HepG2 (cell line): ENCODE results near the gene MCRIP2. TPM values are rescaled to one million over a fixed set of nuclear protein-coding genes. Genes with fewer than 3 reads are reported as not detected.

Source experiments
- ATAC-seq: fragments of 200-7000 bp; cut with Tn5 transposase; 3 replicates; pipeline ENCODE4 v1.9.1; 2020; ENCODE audit warnings: mild to moderate bottlenecking, moderate library complexity
- BruUV-seq: library from RNA; stranded (reverse); fragments of 400-500 nt; replicated peaks from 2 replicates; lab custom pipeline; 2021; lab: Mats Ljungman, UMichigan
- CTCF ChIA-PET: fragments of 300-600 bp; formaldehyde crosslinking; extraction: SDS; loops from one replicate; lab custom pipeline; 2021; ENCODE audit warnings: low total read pairs, inconsistent platforms, low intra/inter-chr PET ratio; lab: Yijun Ruan, JAX
- POLR2A ChIA-PET: fragments of 350-600 bp; sonication (Branson Sonifier 250); formaldehyde crosslinking; loops from one replicate; lab custom pipeline; 2020; ENCODE audit warnings: antibody characterized with exemption, inconsistent platforms; lab: Yijun Ruan, JAX
- DNase-seq: peaks from one replicate; pipeline ENCODE4 v3.0.0-alpha.2; 2015; ENCODE audit warnings: low spot score
- FAIRE-seq: peaks from 3 replicates; lab custom pipeline; 2011; peaks lifted over from hg19 to GRCh38; lab: Jason Lieb, UNC
- H2AFZ ChIP-seq: one replicate; pipeline ENCODE4 v1.6.1; 2011; ENCODE audit warnings: low read length, inconsistent platforms
- H3K27ac ChIP-seq: fragments of 300-600 bp; 3 replicates; pipeline ENCODE4 v1.8.0; 2011; ENCODE audit warnings: mixed run types, mild to moderate bottlenecking, mixed read lengths, low read length, inconsistent platforms; ENCODE audit not compliant: insufficient read depth; ENCODE audit errors: extremely low read length
- H3K27me3 ChIP-seq, 2 experiments: fragments of 200-600 bp in 1 of 2; 2 replicates in 1 of 2; 3 replicates in 1 of 2; pipeline versions ENCODE4 v1.6.0 to v1.8.0; 2011; ENCODE audit warnings: low read length in 2 of 2, mild to moderate bottlenecking in 2 of 2, moderate library complexity in 2 of 2, inconsistent platforms in 1 of 2; ENCODE audit not compliant: insufficient read depth in 2 of 2, control insufficient read depth in 1 of 2
- H3K36me3 ChIP-seq, 2 experiments: fragments of 200-600 bp in 1 of 2; replicated peaks in 1 of 2; 2 replicates in 1 of 2; 3 replicates in 1 of 2; pipeline versions ENCODE4 v1.5.1 to v1.8.0; 2011; ENCODE audit warnings: low read length in 2 of 2, inconsistent platforms in 1 of 2; ENCODE audit not compliant: insufficient read depth in 2 of 2, control insufficient read depth in 1 of 2
- H3K4me1 ChIP-seq: 2 replicates; pipeline ENCODE4 v1.5.1; 2012; ENCODE audit warnings: low read length, inconsistent platforms; ENCODE audit not compliant: insufficient read depth
- H3K4me2 ChIP-seq: 2 replicates; pipeline ENCODE4 v1.6.0; 2011; ENCODE audit warnings: low read depth, low read length, inconsistent platforms
- H3K4me3 ChIP-seq, 3 experiments: fragments of 200-600 bp in 1 of 3; sonication (generic), shearing (Covaris generic) in 1 of 3; replicated peaks in 1 of 3; 2 replicates each; pipeline ENCODE4 v1.5.1; 2011 to 2016; ENCODE audit warnings: low read length in 3 of 3, inconsistent platforms in 2 of 3, low read depth in 2 of 3, mild to moderate bottlenecking in 2 of 3, control low read depth in 1 of 3, mixed read lengths in 1 of 3; ENCODE audit not compliant: insufficient read depth in 1 of 3
- H3K79me2 ChIP-seq: one replicate; pipeline ENCODE4 v1.6.1; 2011; ENCODE audit warnings: low read length, inconsistent platforms; ENCODE audit not compliant: insufficient read depth
- H3K9ac ChIP-seq: 2 replicates; pipeline ENCODE4 v1.6.0; 2011; ENCODE audit warnings: mild to moderate bottlenecking, low read depth, low read length, inconsistent platforms; ENCODE audit not compliant: insufficient read depth
- H3K9me3 ChIP-seq: 2 replicates; pipeline ENCODE4 v1.5.1; 2012; ENCODE audit warnings: mild to moderate bottlenecking, low read length
- H4K20me1 ChIP-seq: 2 replicates; pipeline ENCODE4 v1.6.0; 2011; ENCODE audit warnings: inconsistent platforms, mild to moderate bottlenecking, low read length, moderate library complexity; ENCODE audit not compliant: insufficient read depth
- AGO2 ChIP-seq: fragments of 200-400 bp; formaldehyde crosslinking; optimal IDR thresholded peaks from 2 replicates; pipeline ENCODE3; 2017; ENCODE audit warnings: mild to moderate bottlenecking, low read depth, low read length, moderate library complexity
- PHF20 ChIP-seq: sonication (generic); formaldehyde crosslinking; IDR thresholded peaks from 2 replicates; pipeline ENCODE4 v1.5.0; 2020; ENCODE audit warnings: mild to moderate bottlenecking, missing genetic modification reagents
- RBFOX2 ChIP-seq: fragments of 200-400 bp; formaldehyde crosslinking; IDR thresholded peaks from 2 replicates; pipeline ENCODE4 v1.6.1; 2017; ENCODE audit warnings: low read depth, mild to moderate bottlenecking, low read length
- ZNF768 ChIP-seq: sonication (generic); formaldehyde crosslinking; IDR thresholded peaks from 2 replicates; pipeline ENCODE4 v1.4.0; 2020; ENCODE audit warnings: missing genetic modification reagents
- WGBS: methylation state at CpG from one replicate; pipeline ENCODE4 v1.1.6; 2017; ENCODE audit warnings: low lambda C conversion rate; 5-methylcytosine and 5-hydroxymethylcytosine counted together
- in situ Hi-C: cut with HindIII; loops from 2 replicates; pipeline ENCODE4 v1.10.0; 2017; ENCODE audit warnings: low pct_unique_long_range_greater_than_20kb; ENCODE audit not compliant: extremely low pct_ligation_motif_present
- intact Hi-C: fragments of 100-400 bp; cut with micrococcal nuclease; formaldehyde crosslinking; loops from one replicate; pipeline ENCODE4 v1.10.0; 2022; ENCODE audit not compliant: unreplicated experiment
- polyA plus RNA-seq, 8 experiments: library from polyadenylated mRNA; depleted of rRNA in 3 of 8; stranded (reverse) in 7 of 8; unstranded in 1 of 8; fragments of >200 nt; fragmentation: Illumina TruSeq in 4 of 8; extraction: Trizol in 4 of 8; gene quantifications; 2 replicates each; pipeline versions ENCODE4 v1.2.1 to v1.2.3, GENCODE V29; 2011 to 2016; ENCODE audit warnings: low read depth in 4 of 8, missing spikeins in 1 of 8, mixed read lengths in 1 of 8; ENCODE audit not compliant: insufficient read depth in 1 of 8
- total RNA-seq, 5 experiments: library from RNA; depleted of rRNA; stranded (reverse); fragments of >200 nt; fragmentation: Illumina TruSeq; extraction: Trizol; gene quantifications; 2 replicates each; pipeline ENCODE4 v1.2.3, GENCODE V29; 2016; ENCODE audit warnings: low read depth in 1 of 5
- TF ChIP-seq, protein P1 (sequence below): sonication (generic); formaldehyde crosslinking; conservative IDR thresholded peaks from 2 replicates; pipeline ENCODE4 v1.4.0; 2020; ENCODE audit warnings: mild to moderate bottlenecking, missing genetic modification reagents, moderate library complexity
- TF ChIP-seq, protein P2 (sequence below): sonication (generic); formaldehyde crosslinking; IDR thresholded peaks from 2 replicates; pipeline ENCODE4 v1.5.0; 2020; ENCODE audit warnings: missing genetic modification reagents

Gene MCRIP2
- total and polyA plus RNA-seq, 2 of the 13 experiments (the other 11 are each of a cell fraction or from before 2014, with no cell fraction given) = 39.6 to 76.7 TPM

DNA sequence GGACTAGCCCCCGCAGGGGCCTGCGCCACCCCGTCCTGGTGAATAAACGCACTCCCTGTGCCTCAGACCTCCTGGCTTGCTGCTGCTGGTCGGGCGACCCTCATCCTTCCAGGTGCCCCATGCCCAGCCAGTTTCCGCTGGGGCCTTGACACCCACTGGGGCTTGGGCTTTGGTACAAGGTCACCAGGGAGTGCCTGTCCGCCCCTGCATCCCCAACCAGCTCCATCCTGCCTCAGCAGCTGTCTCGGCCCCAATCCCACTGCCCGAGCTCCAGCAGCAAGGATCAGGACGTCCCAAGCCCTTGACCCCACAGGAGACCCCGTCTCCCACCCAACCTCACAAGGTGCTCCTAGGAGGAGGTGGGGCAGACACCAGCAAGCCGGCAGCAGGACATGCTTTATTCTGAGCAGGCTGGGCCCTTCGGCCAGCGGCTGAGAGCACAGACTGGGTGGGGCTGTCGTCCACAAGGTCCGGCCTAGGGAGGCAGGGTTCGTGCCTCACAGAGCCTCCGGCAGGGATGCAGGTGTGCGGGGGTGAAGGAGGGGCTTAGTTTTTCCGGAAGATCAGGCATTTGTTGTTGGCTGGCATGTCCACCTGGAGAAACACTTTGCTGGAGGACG is 7.5 kb upstream of the MCRIP2 start:
- H3K79me2 ChIP-seq = peaks cover 6% of the 10 kb centered on the region
- H3K4me2 ChIP-seq = no peak overlapping the region
- no peaks in the 10 kb centered on the region for H3K9me3 ChIP-seq
- H2AFZ ChIP-seq = no peak overlapping the region
- peaks cover 38% of the 10 kb centered on the region for H3K4me1 ChIP-seq
- in situ Hi-C loops = no loop called here
- TF ChIP-seq AGO2 (peak; percentile 64), RBFOX2 (peak; percentile 38; the same call in 1 of the 2 replicates), PHF20 (CRISPR knock-in tag) (no peak), ZNF768 (CRISPR knock-in tag) (no peak)
- TF ChIP-seq, protein P1, sequence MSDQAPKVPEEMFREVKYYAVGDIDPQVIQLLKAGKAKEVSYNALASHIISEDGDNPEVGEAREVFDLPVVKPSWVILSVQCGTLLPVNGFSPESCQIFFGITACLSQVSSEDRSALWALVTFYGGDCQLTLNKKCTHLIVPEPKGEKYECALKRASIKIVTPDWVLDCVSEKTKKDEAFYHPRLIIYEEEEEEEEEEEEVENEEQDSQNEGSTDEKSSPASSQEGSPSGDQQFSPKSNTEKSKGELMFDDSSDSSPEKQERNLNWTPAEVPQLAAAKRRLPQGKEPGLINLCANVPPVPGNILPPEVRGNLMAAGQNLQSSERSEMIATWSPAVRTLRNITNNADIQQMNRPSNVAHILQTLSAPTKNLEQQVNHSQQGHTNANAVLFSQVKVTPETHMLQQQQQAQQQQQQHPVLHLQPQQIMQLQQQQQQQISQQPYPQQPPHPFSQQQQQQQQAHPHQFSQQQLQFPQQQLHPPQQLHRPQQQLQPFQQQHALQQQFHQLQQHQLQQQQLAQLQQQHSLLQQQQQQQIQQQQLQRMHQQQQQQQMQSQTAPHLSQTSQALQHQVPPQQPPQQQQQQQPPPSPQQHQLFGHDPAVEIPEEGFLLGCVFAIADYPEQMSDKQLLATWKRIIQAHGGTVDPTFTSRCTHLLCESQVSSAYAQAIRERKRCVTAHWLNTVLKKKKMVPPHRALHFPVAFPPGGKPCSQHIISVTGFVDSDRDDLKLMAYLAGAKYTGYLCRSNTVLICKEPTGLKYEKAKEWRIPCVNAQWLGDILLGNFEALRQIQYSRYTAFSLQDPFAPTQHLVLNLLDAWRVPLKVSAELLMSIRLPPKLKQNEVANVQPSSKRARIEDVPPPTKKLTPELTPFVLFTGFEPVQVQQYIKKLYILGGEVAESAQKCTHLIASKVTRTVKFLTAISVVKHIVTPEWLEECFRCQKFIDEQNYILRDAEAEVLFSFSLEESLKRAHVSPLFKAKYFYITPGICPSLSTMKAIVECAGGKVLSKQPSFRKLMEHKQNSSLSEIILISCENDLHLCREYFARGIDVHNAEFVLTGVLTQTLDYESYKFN = no peak
- TF ChIP-seq, protein P2, sequence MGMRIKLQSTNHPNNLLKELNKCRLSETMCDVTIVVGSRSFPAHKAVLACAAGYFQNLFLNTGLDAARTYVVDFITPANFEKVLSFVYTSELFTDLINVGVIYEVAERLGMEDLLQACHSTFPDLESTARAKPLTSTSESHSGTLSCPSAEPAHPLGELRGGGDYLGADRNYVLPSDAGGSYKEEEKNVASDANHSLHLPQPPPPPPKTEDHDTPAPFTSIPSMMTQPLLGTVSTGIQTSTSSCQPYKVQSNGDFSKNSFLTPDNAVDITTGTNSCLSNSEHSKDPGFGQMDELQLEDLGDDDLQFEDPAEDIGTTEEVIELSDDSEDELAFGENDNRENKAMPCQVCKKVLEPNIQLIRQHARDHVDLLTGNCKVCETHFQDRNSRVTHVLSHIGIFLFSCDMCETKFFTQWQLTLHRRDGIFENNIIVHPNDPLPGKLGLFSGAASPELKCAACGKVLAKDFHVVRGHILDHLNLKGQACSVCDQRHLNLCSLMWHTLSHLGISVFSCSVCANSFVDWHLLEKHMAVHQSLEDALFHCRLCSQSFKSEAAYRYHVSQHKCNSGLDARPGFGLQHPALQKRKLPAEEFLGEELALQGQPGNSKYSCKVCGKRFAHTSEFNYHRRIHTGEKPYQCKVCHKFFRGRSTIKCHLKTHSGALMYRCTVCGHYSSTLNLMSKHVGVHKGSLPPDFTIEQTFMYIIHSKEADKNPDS = no peak
- TF ChIP-seq, all 625 proteins: peak for 2
- POLR2A ChIA-PET = no interaction called here
- BruUV-seq = no TSS peak
- Histone ChIP-seq H3K4me3 (no peak overlapping the region), H3K27ac (no peak overlapping the region), H3K9ac (no peak overlapping the region), H3K36me3 (no peaks in the 10 kb centered on the region; a peak in 1 of 5 replicates), H4K20me1 (no peaks in the 10 kb centered on the region), H3K27me3 (no peaks in the 10 kb centered on the region)
- intact Hi-C loops = no loop called here
- CTCF ChIA-PET = no interaction called here
- DNase-seq = no peak
- no peak for ATAC-seq
- WGBS = 95% methylated on average over 6 of the region's 22 CpGs
- no peak for FAIRE-seq
